Uterus (tissue), 4 donors: ENCODE data around the gene MARCHF9. TPM values are rescaled to one million over a fixed set of nuclear protein-coding genes. Genes with fewer than 3 reads are reported as not detected.

Experiments used
- DNase-seq, 2 donors: peaks; one replicate each; pipeline ENCODE4 v3.0.0-alpha.2; 2019 to 2020
- H3K27ac ChIP-seq, 2 donors: fragments of 200-600 bp; sonication (generic); 1 replicate in 1 of 2; 2 replicates in 1 of 2; pipeline ENCODE4 v1.5.1; 2016 to 2018
- H3K27me3 ChIP-seq, 2 donors: fragments of 200-600 bp; sonication (generic); one replicate each; pipeline ENCODE4 v1.5.1; 2018 to 2019; ENCODE audit warnings: control low read depth in 1 of 2
- H3K36me3 ChIP-seq, 2 donors: fragments of 200-600 bp; sonication (generic); one replicate each; pipeline ENCODE4 v1.5.1; 2019; ENCODE audit warnings: control low read depth in 1 of 2
- H3K4me1 ChIP-seq, 2 donors: fragments of 200-600 bp; sonication (generic); one replicate each; pipeline ENCODE4 v1.5.1; 2018 to 2019; ENCODE audit warnings: control low read depth in 1 of 2
- H3K4me3 ChIP-seq, 2 donors: fragments of 200-600 bp; sonication (generic); 1 replicate in 1 of 2; 2 replicates in 1 of 2; pipeline ENCODE4 v1.5.1; 2018 to 2019; ENCODE audit warnings: mild to moderate bottlenecking in 1 of 2
- H3K9me3 ChIP-seq, 2 donors: fragments of 200-600 bp; sonication (generic); one replicate each; pipeline ENCODE4 v1.5.1; 2019; ENCODE audit warnings: control low read depth in 1 of 2
- CTCF ChIP-seq, 4 experiments: fragments of 200-600 bp in 2 of 4; fragments of 450-650 bp in 2 of 4; sonication (generic) in 2 of 4; IDR thresholded peaks; one replicate each; pipeline ENCODE4 v1.5.1; 2016 to 2019; ENCODE audit warnings: antibody characterized with exemption in 4 of 4, mild to moderate bottlenecking in 2 of 4, moderate library complexity in 1 of 4
- POLR2A ChIP-seq, 2 donors: fragments of 450-650 bp; IDR thresholded peaks; one replicate each; pipeline ENCODE4 v1.6.1; 2016; ENCODE audit warnings: antibody characterized with exemption in 2 of 2, mild to moderate bottlenecking in 1 of 2, moderate library complexity in 1 of 2
- intact Hi-C: fragments of 100-400 bp; cut with DNase I; formaldehyde crosslinking; loops from one replicate; pipeline ENCODE4 v1.15.1; 2023; ENCODE audit warnings: low total_unique reads
- total RNA-seq, 4 donors: library from RNA; depleted of rRNA in 3 of 4; stranded (reverse); fragments of >200 nt in 3 of 4; gene quantifications; one replicate each; pipeline versions ENCODE4 v1.1.0 to v1.2.4, GENCODE V29; 2014 to 2023
- donor health status: DM: yes; HTN: yes; CAD: no.

The MARCHF9 gene
- total RNA-seq, 4 donors from 2014 or later = 5.1 to 7.6 (median 6.8) TPM; not detected in 1

DNA sequence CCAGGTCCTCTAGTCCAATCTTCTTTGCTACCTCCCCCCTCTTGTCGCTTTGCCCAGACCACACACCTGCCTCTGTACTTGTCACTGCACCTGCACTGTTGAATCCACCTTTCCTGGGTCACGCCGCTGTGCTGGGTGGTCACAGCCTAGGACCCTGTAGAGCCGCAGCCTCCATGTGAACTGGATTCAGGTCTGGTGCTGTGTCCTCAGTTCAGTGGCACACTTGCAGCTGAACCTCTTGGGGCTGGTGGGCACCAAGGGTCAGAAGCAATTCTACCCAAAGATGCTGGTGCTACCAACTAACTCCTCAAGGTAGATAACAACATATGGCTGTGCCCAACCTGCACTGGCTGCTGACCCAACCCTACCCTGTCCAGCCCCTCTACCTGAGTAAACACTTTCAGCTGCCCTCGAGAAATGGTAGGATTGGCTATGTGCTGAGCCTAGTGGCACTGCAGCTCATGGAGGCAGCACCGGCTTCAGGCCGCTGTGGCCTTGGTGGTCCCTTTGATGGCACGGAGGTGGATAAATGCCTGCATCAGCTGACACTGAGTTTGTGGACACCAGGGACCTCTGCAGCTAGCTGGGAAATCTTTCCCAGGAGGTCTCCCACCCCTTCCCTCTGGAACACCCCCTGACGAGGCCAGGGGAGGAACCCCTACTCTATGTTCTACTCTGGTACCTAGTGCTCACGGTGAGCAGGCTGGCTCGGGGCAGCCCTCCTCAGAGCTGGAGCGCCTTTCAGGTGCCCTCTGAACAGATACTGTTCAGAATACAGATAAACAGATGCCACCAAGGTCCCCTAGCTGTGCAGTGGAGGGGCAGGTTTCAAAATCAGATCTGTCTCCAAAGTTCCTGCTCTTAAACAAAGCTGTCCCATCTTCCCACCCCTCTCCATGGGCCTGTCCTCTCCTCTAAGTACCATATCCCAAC is 30.6 kb upstream of the MARCHF9 start:
- DNase-seq = no peak
- Histone ChIP-seq H3K4me1 (no peaks in the 10 kb centered on the region), H3K9me3 (no peaks in the 10 kb centered on the region), H3K27ac (no peak overlapping the region), H3K4me3 (no peak overlapping the region), H3K36me3 (no peaks in the 10 kb centered on the region), H3K27me3 (no peaks in the 10 kb centered on the region)
- no peak for TF ChIP-seq POLR2A (IDR thresholded peaks at IDR 0.05)
- no peak for TF ChIP-seq CTCF (IDR thresholded peaks at IDR 0.05)
- intact Hi-C loops = no loop called here

- no peaks in the 10 kb centered on the region for H3K36me3 ChIP-seq
- TF ChIP-seq CTCF (IDR thresholded peaks at IDR 0.05) (no peak), POLR2A (IDR thresholded peaks at IDR 0.05) (no peak)
- no peak overlapping the region for H3K4me3 ChIP-seq
- H3K27me3 ChIP-seq = no peaks in the 10 kb centered on the region
- DNase-seq = no peak
- H3K27ac ChIP-seq = no peak overlapping the region
- no peaks in the 10 kb centered on the region for H3K9me3 ChIP-seq
- no peaks in the 10 kb centered on the region for H3K4me1 ChIP-seq
- intact Hi-C loops = no loop called here
Measured at GRCh38 chr12:57724936-57725740, 29.8 kb upstream of the MARCHF9 start.

GRCh38 chr12:57725851-57726150 is 29.1 kb upstream of the MARCHF9 start:
- Histone ChIP-seq H3K36me3 (no peaks in the 10 kb centered on the region), H3K4me3 (peak overlapping the region; percentile 53 to 59), H3K4me1 (no peaks in the 10 kb centered on the region), H3K27ac (peak overlapping the region in 1 of 2 donors; percentile 39), H3K9me3 (no peaks in the 10 kb centered on the region), H3K27me3 (no peaks in the 10 kb centered on the region)
- intact Hi-C loops = no loop called here
- TF ChIP-seq POLR2A (IDR thresholded peaks at IDR 0.05) = no peak
- no peak for TF ChIP-seq CTCF (IDR thresholded peaks at IDR 0.05)
- DNase-seq = no peak

GRCh38 chr12:57726151-57726883 is 28.6 kb upstream of the MARCHF9 start:
- no peaks in the 10 kb centered on the region for H3K27me3 ChIP-seq

More at GRCh38 chr12:57726151-57726883, 28.6 kb upstream of the MARCHF9 start:
- DNase-seq = peak; percentile 82 to 84
- Histone ChIP-seq H3K9me3 (no peaks in the 10 kb centered on the region), H3K4me3 (peak overlapping the region; percentile 53 to 59), H3K36me3 (no peaks in the 10 kb centered on the region), H3K4me1 (no peaks in the 10 kb centered on the region), H3K27ac (peak overlapping the region; percentile 39 to 56)
- intact Hi-C loops = no loop called here
- peak in 1 of 2 donors; percentile 22 for TF ChIP-seq POLR2A (IDR thresholded peaks at IDR 0.05)
- TF ChIP-seq CTCF (IDR thresholded peaks at IDR 0.05) = peak; percentile 68 to 76 (median 72)
